Keratinocyte (primary cell): Measurements from ENCODE around the gene TMEM131. TPM values are rescaled to one million over a fixed set of nuclear protein-coding genes. Genes with fewer than 3 reads are reported as not detected.

Experiments
- DNase-seq: peaks from one replicate; pipeline ENCODE4 v3.0.0-alpha.2; 2011; ENCODE audit warnings: low read depth, missing footprints, low spot score
- FAIRE-seq: peaks from 2 replicates; lab custom pipeline; 2011; peaks lifted over from hg19 to GRCh38; lab: Jason Lieb, UNC
- H2AFZ ChIP-seq: 2 replicates; pipeline ENCODE4 v1.6.0; 2012; ENCODE audit warnings: low read length, control low read depth, inconsistent platforms; ENCODE audit not compliant: control insufficient read depth
- H3K27ac ChIP-seq: 2 replicates; pipeline ENCODE4 v1.5.1; 2011; ENCODE audit warnings: low read length; ENCODE audit not compliant: control insufficient read depth, insufficient read depth
- H3K27me3 ChIP-seq: 3 replicates; pipeline ENCODE4 v1.6.0; 2011; ENCODE audit warnings: low read length; ENCODE audit not compliant: control insufficient read depth, insufficient read depth; ENCODE audit errors: extremely low read depth
- H3K36me3 ChIP-seq, 2 experiments: 2 replicates in 1 of 2; 3 replicates in 1 of 2; pipeline ENCODE4 v1.5.1; 2011; ENCODE audit warnings: low read length in 2 of 2, mild to moderate bottlenecking in 1 of 2; ENCODE audit not compliant: control insufficient read depth in 2 of 2, insufficient read depth in 2 of 2; ENCODE audit errors: extremely low read depth in 1 of 2
- H3K4me1 ChIP-seq: 3 replicates; pipeline ENCODE4 v1.5.1; 2011; ENCODE audit warnings: low read length; ENCODE audit not compliant: control insufficient read depth, insufficient read depth; ENCODE audit errors: extremely low read depth
- H3K4me2 ChIP-seq: 3 replicates; pipeline ENCODE4 v1.6.0; 2011; ENCODE audit warnings: low read depth, low read length; ENCODE audit not compliant: control insufficient read depth, insufficient read depth; ENCODE audit errors: extremely low read depth
- H3K4me3 ChIP-seq, 3 experiments: fragments of 200-600 bp in 1 of 3; sonication (generic) in 1 of 3; 2 replicates in 2 of 3; 3 replicates in 1 of 3; pipeline ENCODE4 v1.5.1; 2011 to 2016; ENCODE audit warnings: low read length in 3 of 3, mild to moderate bottlenecking in 3 of 3, control low read depth in 2 of 3, inconsistent platforms in 1 of 3, low read depth in 1 of 3, mixed read lengths in 1 of 3, mixed run types in 1 of 3, moderate library complexity in 1 of 3; ENCODE audit not compliant: control insufficient read depth in 2 of 3, insufficient read depth in 2 of 3; ENCODE audit errors: extremely low read depth in 1 of 3
- H3K79me2 ChIP-seq: 2 replicates; pipeline ENCODE4 v1.6.0; 2012; ENCODE audit warnings: low read length; ENCODE audit not compliant: control insufficient read depth, insufficient read depth
- H3K9ac ChIP-seq: 3 replicates; pipeline ENCODE4 v1.6.0; 2011; ENCODE audit warnings: low read length; ENCODE audit not compliant: control insufficient read depth, insufficient read depth; ENCODE audit errors: extremely low read depth
- H3K9me1 ChIP-seq: 3 replicates; pipeline ENCODE4 v1.6.0; 2011; ENCODE audit warnings: low read length; ENCODE audit not compliant: control insufficient read depth, insufficient read depth; ENCODE audit errors: extremely low read depth
- H3K9me3 ChIP-seq: 2 replicates; pipeline ENCODE4 v1.5.1; 2012; ENCODE audit warnings: low read depth, low read length; ENCODE audit not compliant: control insufficient read depth
- H4K20me1 ChIP-seq: 3 replicates; pipeline ENCODE4 v1.6.0; 2011; ENCODE audit warnings: low read length; ENCODE audit not compliant: control insufficient read depth, insufficient read depth; ENCODE audit errors: extremely low read depth
- CTCF ChIP-seq, 3 experiments: IDR thresholded peaks in 1 of 3; conservative IDR thresholded peaks in 1 of 3; optimal IDR thresholded peaks in 1 of 3; 2 replicates in 2 of 3; 3 replicates in 1 of 3; pipeline versions ENCODE3 to v1.5.1; 2011; ENCODE audit warnings: low read length in 3 of 3, mild to moderate bottlenecking in 3 of 3, moderate library complexity in 2 of 3, control low read depth in 1 of 3, inconsistent platforms in 1 of 3; ENCODE audit not compliant: insufficient read depth in 2 of 3; ENCODE audit errors: extremely low read depth in 1 of 3
- EZH2 ChIP-seq: IDR thresholded peaks from one replicate; pipeline ENCODE4 v1.6.1; 2012; ENCODE audit warnings: inconsistent platforms, mild to moderate bottlenecking, low read length, moderate library complexity
- dilution Hi-C: fragments of 300-500 bp; cut with MboI; formaldehyde crosslinking; loops from one replicate; pipeline ENCODE4 v1.7.0; 2020; ENCODE audit warnings: low sequenced_read_pairs; ENCODE audit not compliant: extremely low pct_ligation_motif_present
- polyA plus RNA-seq, 5 experiments: library from polyadenylated mRNA; depleted of rRNA in 3 of 5; stranded (reverse) in 3 of 5; stranded (forward) in 1 of 5; unstranded in 1 of 5; fragments of >200 nt; gene quantifications; 1 replicate in 1 of 5; 2 replicates in 3 of 5; 3 replicates in 1 of 5; pipeline versions ENCODE4 v1.2.1 to v1.2.3, GENCODE V29; 2011 to 2012; ENCODE audit warnings: missing spikeins in 2 of 5, low read depth in 1 of 5, low replicate concordance in 1 of 5

TMEM131 gene
- polyA plus RNA-seq, 1 donor (not counting 4 experiments of a cell fraction or from before 2014, with no cell fraction given), result 25.5 TPM

GRCh38 chr2:98039085-98039756, 43.5 kb upstream of the TMEM131 start:
- dilution Hi-C loops, result no loop called here
- H3K79me2 ChIP-seq, result no peaks in the 10 kb centered on the region
- H3K9me1 ChIP-seq, result no peaks in the 10 kb centered on the region
- H4K20me1 ChIP-seq, result no peaks in the 10 kb centered on the region
- no peaks in the 10 kb centered on the region for H3K27me3 ChIP-seq
- H3K36me3 ChIP-seq, result no peaks in the 10 kb centered on the region
- no peak overlapping the region for H3K4me3 ChIP-seq
- no peak for FAIRE-seq
- no peaks in the 10 kb centered on the region for H3K9me3 ChIP-seq
- no peak for TF ChIP-seq CTCF (optimal IDR thresholded peaks at IDR 0.05 in 1 of 3, IDR thresholded peaks at IDR 0.05 in 1 of 3, conservative IDR thresholded peaks at IDR 0.05 in 1 of 3; ENCODE audit: extremely low read depth in 1 of 3, insufficient read depth in 2 of 3, low read length in 3 of 3)
- no peak for TF ChIP-seq EZH2
- no peak overlapping the region for H3K27ac ChIP-seq
- no peak overlapping the region for H3K9ac ChIP-seq
- no peaks in the 10 kb centered on the region for H3K4me1 ChIP-seq
- H3K4me2 ChIP-seq, result no peak overlapping the region
- H2AFZ ChIP-seq, result no peak overlapping the region
- DNase-seq, result no peak

- Histone ChIP-seq H3K4me3 (no peak overlapping the region), H3K9me3 (no peaks in the 10 kb centered on the region), H3K79me2 (no peaks in the 10 kb centered on the region), H3K4me1 (no peaks in the 10 kb centered on the region), H4K20me1 (no peaks in the 10 kb centered on the region), H3K9ac (no peak overlapping the region), H2AFZ (no peak overlapping the region), H3K27me3 (no peaks in the 10 kb centered on the region), H3K9me1 (no peaks in the 10 kb centered on the region), H3K27ac (no peak overlapping the region), H3K36me3 (no peaks in the 10 kb centered on the region), H3K4me2 (no peak overlapping the region)
- dilution Hi-C loops, result no loop called here
- TF ChIP-seq CTCF (optimal IDR thresholded peaks at IDR 0.05 in 1 of 3, IDR thresholded peaks at IDR 0.05 in 1 of 3, conservative IDR thresholded peaks at IDR 0.05 in 1 of 3; ENCODE audit: extremely low read depth in 1 of 3, insufficient read depth in 2 of 3, low read length in 3 of 3) (no peak), EZH2 (no peak)
- DNase-seq (no peak), FAIRE-seq (no peak)
Measured at GRCh38 chr2:98037666-98038336, 42.1 kb upstream of the TMEM131 start.
